NCI-H524 treated with DMSO at 0.1 percent for 48 hours (cell line): ENCODE results near the gene NBEAL1.
"Not testable (repeated sequence)": the region's sequence is repeated elsewhere in the genome, so short reads cannot be mapped to it uniquely, and the experiment has no call there.

Source experiments
- DNase-seq: peaks from one replicate; lab custom pipeline; 2025; lab: John Stamatoyannopoulos, UW

The NBEAL1 gene

GRCh38 chr2:203039211-203039610, 24.5 kb downstream of the NBEAL1 start:
- not testable (repeated sequence) for DNase-seq

GRCh38 chr2:203040966-203041521, 26.4 kb downstream of the NBEAL1 start:
- no peak for DNase-seq

- DNase-seq, result no peak
These were observed 27.5 kb downstream of the NBEAL1 start for GRCh38 chr2:203042178-203042577.

GRCh38 chr2:203043226-203043625, 28.6 kb downstream of the NBEAL1 start:
- DNase-seq, result no peak

GRCh38 chr2:203045867-203046266, 31.2 kb downstream of the NBEAL1 start:
- DNase-seq, result no peak

GRCh38 chr2:203052539-203052938, 37.9 kb downstream of the NBEAL1 start:
- DNase-seq, result no peak

GRCh38 chr2:203059567-203060240, 45.0 kb downstream of the NBEAL1 start:
- DNase-seq, result no peak

- no peak for DNase-seq
These were observed 46.7 kb downstream of the NBEAL1 start for GRCh38 chr2:203061346-203061745.

GRCh38 chr2:203062126-203062525, 47.5 kb downstream of the NBEAL1 start:
- DNase-seq, result no peak

- DNase-seq, result not testable (repeated sequence)
These were observed 51.9 kb downstream of the NBEAL1 start for GRCh38 chr2:203066519-203067091.

- no peak for DNase-seq
These were observed 56.0 kb downstream of the NBEAL1 start for GRCh38 chr2:203070701-203071100.

- DNase-seq, result no peak
These were observed 56.5 kb downstream of the NBEAL1 start for GRCh38 chr2:203071148-203071547.

GRCh38 chr2:203072371-203072770, 57.7 kb downstream of the NBEAL1 start:
- no peak for DNase-seq

GRCh38 chr2:203077451-203077850, 62.8 kb downstream of the NBEAL1 start:
- no peak for DNase-seq

- no peak for DNase-seq
These were observed 65.9 kb downstream of the NBEAL1 start for GRCh38 chr2:203080447-203081045.

- DNase-seq, result no peak
These were observed 68.7 kb downstream of the NBEAL1 start for GRCh38 chr2:203083328-203083727.

- not testable (repeated sequence) for DNase-seq
These were observed 71.7 kb downstream of the NBEAL1 start for GRCh38 chr2:203086381-203086780.

- not testable (repeated sequence) for DNase-seq
These were observed 76.0 kb downstream of the NBEAL1 start for GRCh38 chr2:203090721-203091120.

- DNase-seq, result no peak
These were observed 83.1 kb downstream of the NBEAL1 start for GRCh38 chr2:203097735-203098134.

- DNase-seq, result not testable (repeated sequence)
These were observed 87.7 kb downstream of the NBEAL1 start for GRCh38 chr2:203102357-203102756.

- DNase-seq, result no peak
These were observed 89.6 kb downstream of the NBEAL1 start for GRCh38 chr2:203104273-203104672.

- DNase-seq, result no peak
These were observed 91.3 kb downstream of the NBEAL1 start for GRCh38 chr2:203105996-203106395.

GRCh38 chr2:203110496-203110895, 95.8 kb downstream of the NBEAL1 start:
- not testable (repeated sequence) for DNase-seq
